Small intestine (tissue), 7 donors: Measurements from ENCODE around the gene CWC15. TPM values are rescaled to one million over a fixed set of nuclear protein-coding genes. Genes with fewer than 3 reads are reported as not detected.

Experiments used
- DNase-seq, 2 donors: peaks; one replicate each; pipeline versions ENCODE4 v3.0.0 to v3.0.0-alpha.2; 2013
- FAIRE-seq: peaks from 2 replicates; lab custom pipeline; 2012; peaks lifted over from hg19 to GRCh38; lab: Jason Lieb, UNC
- H3K27ac ChIP-seq, 3 donors: one replicate each; pipeline ENCODE4 v1.5.1; 2013; ENCODE audit warnings: low read length in 2 of 3, mild to moderate bottlenecking in 2 of 3, control low read depth in 1 of 3, inconsistent platforms in 1 of 3, low read depth in 1 of 3, moderate library complexity in 1 of 3
- H3K27me3 ChIP-seq, 3 donors: one replicate each; pipeline ENCODE4 v1.6.1; 2013; ENCODE audit warnings: low read length in 3 of 3, inconsistent platforms in 1 of 3; ENCODE audit not compliant: control insufficient read depth in 3 of 3, insufficient read depth in 3 of 3
- H3K36me3 ChIP-seq, 3 donors: one replicate each; pipeline ENCODE4 v1.6.1; 2013; ENCODE audit warnings: low read length in 3 of 3, inconsistent platforms in 1 of 3, low read depth in 1 of 3, mild to moderate bottlenecking in 1 of 3, moderate library complexity in 1 of 3; ENCODE audit not compliant: control insufficient read depth in 3 of 3, insufficient read depth in 2 of 3
- H3K4me1 ChIP-seq, 3 donors: one replicate each; pipeline ENCODE4 v1.6.1; 2013; ENCODE audit warnings: low read length in 2 of 3, inconsistent platforms in 1 of 3, low read depth in 1 of 3, mild to moderate bottlenecking in 1 of 3, moderate library complexity in 1 of 3; ENCODE audit not compliant: control insufficient read depth in 3 of 3, insufficient read depth in 2 of 3
- H3K4me3 ChIP-seq, 3 donors: one replicate each; pipeline ENCODE4 v1.5.1; 2013; ENCODE audit warnings: low read length in 3 of 3, control low read depth in 1 of 3, inconsistent platforms in 1 of 3, low read depth in 1 of 3, mild to moderate bottlenecking in 1 of 3, moderate library complexity in 1 of 3
- H3K9me3 ChIP-seq, 2 donors: one replicate each; pipeline ENCODE4 v1.6.1; 2013; ENCODE audit warnings: low read depth in 1 of 2, low read length in 1 of 2; ENCODE audit not compliant: control insufficient read depth in 2 of 2, insufficient read depth in 1 of 2
- WGBS, 3 donors: extraction: QIAGEN DNeasy Blood & Tissue Kit; methylation state at CpG; one replicate each; pipeline ENCODE4 v1.1.7; 2013; 5-methylcytosine and 5-hydroxymethylcytosine counted together
- polyA plus RNA-seq, 4 donors: library from polyadenylated mRNA; stranded (reverse) in 3 of 4; unstranded in 1 of 4; fragments of 200-250 nt in 3 of 4; fragments of 120-200 nt in 1 of 4; gene quantifications; one replicate each; pipeline versions ENCODE4 v1.2.1 to v1.2.3, GENCODE V29; 2013
- donor health status: healthy with polysubstance abuse.
- donor health status: control.
- donor health status: control.
- donor health status: Bipolar disorder and iron deficiency.
- donor health status: healthy.

The CWC15 gene
- polyA plus RNA-seq, 4 donors = 44.5 to 78.9 (median 55.8) TPM

DNA sequence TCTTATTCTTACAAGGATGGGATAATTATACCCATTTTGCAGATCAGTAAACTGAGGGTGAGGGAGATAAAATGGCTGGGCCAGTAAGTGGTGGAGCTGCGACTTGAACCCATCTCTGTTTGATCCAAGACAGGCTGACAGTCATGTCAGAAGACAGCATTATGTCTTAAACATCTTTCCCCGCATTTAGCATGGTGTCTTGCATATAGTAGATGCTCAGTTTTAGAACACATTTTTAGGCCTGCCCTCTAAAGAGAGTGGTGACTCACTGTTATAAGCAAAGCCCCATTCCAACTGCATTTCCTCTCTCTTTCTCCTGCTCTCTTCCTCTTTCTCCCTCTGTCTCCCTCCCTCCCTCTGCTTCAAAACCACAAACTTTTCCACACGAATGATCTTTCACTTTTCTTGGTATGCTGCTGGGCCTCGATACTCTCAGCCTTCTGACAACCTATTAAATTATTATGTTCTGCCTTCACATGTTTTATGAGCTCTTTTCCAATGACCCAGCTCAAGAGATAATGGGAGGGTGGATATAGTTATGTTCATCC lies 25.2 kb downstream of the CWC15 start:
- no peak for DNase-seq
- H3K4me3 ChIP-seq = no peak overlapping the region
- no peak overlapping the region for H3K27ac ChIP-seq
- no peaks in the 10 kb centered on the region for H3K4me1 ChIP-seq
- no peak for FAIRE-seq
- 61 to 76% (median 63%) methylated on average over 4 of the region's 4 CpGs for WGBS, 3 donors
- H3K27me3 ChIP-seq = peaks cover 0 to 5% (median 0%) of the 10 kb centered on the region in 3 donors
- H3K36me3 ChIP-seq = no peaks in the 10 kb centered on the region
- H3K9me3 ChIP-seq = peaks cover 0 to 3% of the 10 kb centered on the region in 2 donors

- no peak overlapping the region for H3K27ac ChIP-seq
- no peak for DNase-seq
- 77 to 84% (median 80%) methylated on average over 4 of the region's 4 CpGs for WGBS, 3 donors
- H3K4me3 ChIP-seq = no peak overlapping the region
- no peaks in the 10 kb centered on the region for H3K4me1 ChIP-seq
- FAIRE-seq = no peak
- H3K36me3 ChIP-seq = no peaks in the 10 kb centered on the region
- H3K27me3 ChIP-seq = peaks cover 0 to 5% (median 0%) of the 10 kb centered on the region in 3 donors
- H3K9me3 ChIP-seq = peaks cover 0 to 3% of the 10 kb centered on the region in 2 donors
Observed at GRCh38 chr11:94946812-94947211, 26.5 kb downstream of the CWC15 start.

GRCh38 chr11:94941131-94941530 lies 32.2 kb downstream of the CWC15 start:
- Histone ChIP-seq H3K36me3 (no peaks in the 10 kb centered on the region), H3K4me3 (no peak overlapping the region), H3K4me1 (no peaks in the 10 kb centered on the region), H3K9me3 (peaks cover 0 to 3% of the 10 kb centered on the region in 2 donors), H3K27me3 (peaks cover 0 to 5% (median 0%) of the 10 kb centered on the region in 3 donors), H3K27ac (no peak overlapping the region)
- 73 to 82% (median 81%) methylated on average over 4 of the region's 4 CpGs for WGBS, 3 donors
- DNase-seq (no peak), FAIRE-seq (no peak)

- Histone ChIP-seq H3K27me3 (no peaks in the 10 kb centered on the region), H3K36me3 (no peaks in the 10 kb centered on the region), H3K27ac (no peak overlapping the region), H3K9me3 (peaks cover 0 to 3% of the 10 kb centered on the region in 2 donors), H3K4me1 (no peaks in the 10 kb centered on the region), H3K4me3 (no peak overlapping the region)
- FAIRE-seq (no peak), DNase-seq (no peak)
- WGBS, 3 donors = 78 to 93% (median 88%) methylated on average over 2 of the region's 2 CpGs
Observed at GRCh38 chr11:94939346-94939745, 34.0 kb downstream of the CWC15 start.

DNA sequence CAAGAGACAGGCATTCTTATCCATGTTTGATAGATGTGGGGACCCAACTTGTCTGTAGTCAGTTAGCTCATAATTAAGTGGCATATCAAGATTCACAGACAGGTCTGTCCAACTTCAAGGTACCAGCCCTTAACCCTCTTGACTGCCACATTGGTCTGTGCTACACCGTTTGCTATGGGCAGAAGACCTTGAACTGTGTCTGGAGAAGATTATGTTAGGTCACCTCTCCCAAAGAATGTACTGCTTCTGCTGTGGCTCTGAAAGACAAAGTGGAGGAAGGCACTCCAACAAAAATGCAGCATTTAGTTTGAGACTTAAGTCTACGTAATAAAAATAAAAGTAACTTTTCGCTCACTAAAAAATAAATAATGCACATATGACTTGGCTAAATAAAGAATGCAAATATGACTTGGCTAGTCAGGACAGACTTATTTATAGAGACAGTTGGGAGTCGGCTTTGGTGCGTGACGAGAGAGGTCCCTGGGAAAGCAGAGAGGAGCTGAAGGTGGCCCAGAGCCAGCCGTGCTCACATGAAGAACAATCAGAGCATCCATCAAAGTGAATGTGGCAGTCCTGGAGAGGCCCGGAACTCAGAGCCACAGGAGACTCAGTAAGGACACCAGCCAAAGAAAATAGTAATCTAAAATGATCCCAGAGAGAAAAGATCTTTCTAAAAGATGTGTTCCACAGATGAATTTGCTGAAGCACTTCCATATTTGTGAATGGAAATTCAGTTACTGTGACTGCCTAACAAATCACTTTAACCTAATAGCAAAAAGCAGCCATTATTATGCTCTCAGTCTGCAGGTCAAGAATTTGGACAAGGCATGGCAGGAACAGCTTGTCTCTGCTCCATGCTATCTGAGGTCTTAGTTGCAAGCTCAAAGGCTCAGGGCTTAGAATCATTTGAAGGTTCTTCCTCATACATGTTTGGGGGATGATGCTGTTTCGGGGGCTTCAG lies 35.0 kb downstream of the CWC15 start:
- WGBS, 3 donors = 48 to 65% (median 63%) methylated on average over 9 of the region's 9 CpGs
- Histone ChIP-seq H3K9me3 (peaks cover 0 to 3% of the 10 kb centered on the region in 2 donors), H3K4me1 (no peaks in the 10 kb centered on the region), H3K27ac (peak overlapping the region in 1 of 3 donors; percentile 27), H3K36me3 (no peaks in the 10 kb centered on the region), H3K27me3 (no peaks in the 10 kb centered on the region), H3K4me3 (no peak overlapping the region)
- DNase-seq (no peak), FAIRE-seq (no peak)

DNA sequence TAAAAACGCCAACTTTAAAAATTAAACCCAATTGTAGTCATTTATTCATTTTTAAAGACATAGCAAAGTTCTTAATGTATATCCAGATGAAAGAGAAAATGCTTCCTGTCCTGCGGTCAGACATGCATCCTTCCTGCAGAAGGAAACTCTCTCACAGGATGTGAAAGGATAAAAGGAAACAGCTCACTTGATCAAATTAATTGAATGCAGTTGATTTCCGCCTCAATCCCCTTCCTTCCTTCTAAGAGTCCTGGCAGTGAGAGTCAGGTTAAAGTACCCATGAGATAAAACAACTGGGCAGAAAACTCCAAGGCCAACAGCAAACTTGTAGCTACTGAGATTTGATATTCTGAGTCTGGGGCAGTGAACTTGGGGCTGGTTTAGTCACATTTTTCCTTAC lies 38.5 kb downstream of the CWC15 start:
- Histone ChIP-seq H3K4me1 (no peaks in the 10 kb centered on the region), H3K27me3 (no peaks in the 10 kb centered on the region), H3K36me3 (no peaks in the 10 kb centered on the region), H3K27ac (no peak overlapping the region), H3K9me3 (no peaks in the 10 kb centered on the region), H3K4me3 (no peak overlapping the region)
- no peak for DNase-seq
- 68 to 80% (median 78%) methylated on average over 3 of the region's 3 CpGs for WGBS, 3 donors
- no peak for FAIRE-seq

- FAIRE-seq (no peak), DNase-seq (no peak)
- Histone ChIP-seq H3K4me1 (no peaks in the 10 kb centered on the region), H3K27me3 (no peaks in the 10 kb centered on the region), H3K27ac (peak overlapping the region in 1 of 3 donors; percentile 26), H3K36me3 (no peaks in the 10 kb centered on the region), H3K4me3 (no peak overlapping the region), H3K9me3 (no peaks in the 10 kb centered on the region)
- 68 to 85% (median 79%) methylated on average over 4 of the region's 4 CpGs for WGBS, 3 donors
Observed at GRCh38 chr11:94934362-94934761, 39.0 kb downstream of the CWC15 start.

GRCh38 chr11:94933223-94934130 lies 39.9 kb downstream of the CWC15 start:
- no peak for DNase-seq
- Histone ChIP-seq H3K4me1 (no peaks in the 10 kb centered on the region), H3K4me3 (no peak overlapping the region), H3K27me3 (no peaks in the 10 kb centered on the region), H3K27ac (peak overlapping the region in 1 of 3 donors; percentile 36), H3K9me3 (no peaks in the 10 kb centered on the region), H3K36me3 (no peaks in the 10 kb centered on the region)
- no peak for FAIRE-seq
- WGBS, 3 donors = 60 to 65% (median 63%) methylated on average over 5 of the region's 5 CpGs
